ENCODE measurements around the gene ISCA1.
"Not testable (repeated sequence)": the region's sequence is repeated elsewhere in the genome, so short reads cannot be mapped to it uniquely, and the experiment has no call there.

Gene ISCA1

GRCh38 chr9:86303316-86303975 is 21.1 kb upstream of the ISCA1 start:
- no peak overlapping the region for H3K4me2 ChIP-seq (ENCODE audit: low read length)
- no peaks in the 10 kb centered on the region for H3K36me3 ChIP-seq (ENCODE audit: control insufficient read depth, insufficient read depth, low read length)
- H2AFZ ChIP-seq = no peak overlapping the region
- H3K9ac ChIP-seq = no peak overlapping the region
- H3K27ac ChIP-seq = no peak overlapping the region
- TF ChIP-seq CTCF (IDR thresholded peaks at IDR 0.05) = no peak
- H3K4me3 ChIP-seq (ENCODE audit: low read depth, low read length) = no peak overlapping the region
- H3K79me2 ChIP-seq = no peaks in the 10 kb centered on the region
- no peaks in the 10 kb centered on the region for H3K9me3 ChIP-seq (ENCODE audit: control insufficient read depth, low read length)
- H3K27me3 ChIP-seq (ENCODE audit: control insufficient read depth, insufficient read depth, low read length) = no peaks in the 10 kb centered on the region
- peaks cover 14% of the 10 kb centered on the region for H3K4me1 ChIP-seq

GRCh38 chr9:86301686-86302085 is 19.3 kb upstream of the ISCA1 start:
- H3K9ac ChIP-seq = no peak overlapping the region
- H3K27ac ChIP-seq = peak overlapping the region; percentile 11
- no peaks in the 10 kb centered on the region for H3K9me3 ChIP-seq (ENCODE audit: control insufficient read depth, low read length)
- no peak overlapping the region for H3K4me2 ChIP-seq (ENCODE audit: low read length)
- no peak for TF ChIP-seq CTCF (IDR thresholded peaks at IDR 0.05)
- H3K36me3 ChIP-seq (ENCODE audit: control insufficient read depth, insufficient read depth, low read length) = no peaks in the 10 kb centered on the region
- peaks cover 18% of the 10 kb centered on the region for H3K4me1 ChIP-seq
- H3K27me3 ChIP-seq (ENCODE audit: control insufficient read depth, insufficient read depth, low read length) = no peaks in the 10 kb centered on the region
- H2AFZ ChIP-seq = no peak overlapping the region
- no peak overlapping the region for H3K4me3 ChIP-seq (ENCODE audit: low read depth, low read length)
- no peaks in the 10 kb centered on the region for H3K79me2 ChIP-seq

GRCh38 chr9:86300701-86301100 is 18.4 kb upstream of the ISCA1 start:
- no peak overlapping the region for H3K4me3 ChIP-seq (ENCODE audit: low read depth, low read length)
- peaks cover 18% of the 10 kb centered on the region for H3K4me1 ChIP-seq

GRCh38 chr9:86298873-86299272 is 16.5 kb upstream of the ISCA1 start:
- Histone ChIP-seq H3K27me3 (ENCODE audit: control insufficient read depth, insufficient read depth, low read length) (no peaks in the 10 kb centered on the region), H3K9me3 (ENCODE audit: control insufficient read depth, low read length) (no peaks in the 10 kb centered on the region), H3K4me1 (peaks cover 13% of the 10 kb centered on the region), H3K27ac (peak overlapping the region; percentile 58), H3K79me2 (no peaks in the 10 kb centered on the region), H3K4me3 (ENCODE audit: low read depth, low read length) (peak overlapping the region; percentile 33), H3K4me2 (ENCODE audit: low read length) (peak overlapping the region; percentile 37), H3K9ac (no peak overlapping the region), H3K36me3 (ENCODE audit: control insufficient read depth, insufficient read depth, low read length) (no peaks in the 10 kb centered on the region), H2AFZ (peak overlapping the region; percentile 48)
- no peak for TF ChIP-seq CTCF (IDR thresholded peaks at IDR 0.05)

More at GRCh38 chr9:86300701-86301100, 18.4 kb upstream of the ISCA1 start:
- TF ChIP-seq CTCF (IDR thresholded peaks at IDR 0.05) = no peak
- Histone ChIP-seq H3K79me2 (no peaks in the 10 kb centered on the region), H3K27me3 (ENCODE audit: control insufficient read depth, insufficient read depth, low read length) (no peaks in the 10 kb centered on the region), H3K27ac (peak overlapping the region; percentile 11), H3K4me2 (ENCODE audit: low read length) (no peak overlapping the region), H3K9ac (no peak overlapping the region), H3K9me3 (ENCODE audit: control insufficient read depth, low read length) (no peaks in the 10 kb centered on the region), H3K36me3 (ENCODE audit: control insufficient read depth, insufficient read depth, low read length) (no peaks in the 10 kb centered on the region), H2AFZ (no peak overlapping the region)

GRCh38 chr9:86290341-86290740 is 8.0 kb upstream of the ISCA1 start:
- H3K4me1 ChIP-seq; H3K9me3 ChIP-seq (ENCODE audit: control insufficient read depth, low read length); H3K4me2 ChIP-seq (ENCODE audit: low read length); H3K9ac ChIP-seq; H3K79me2 ChIP-seq; H3K36me3 ChIP-seq (ENCODE audit: control insufficient read depth, insufficient read depth, low read length); H2AFZ ChIP-seq; H3K27ac ChIP-seq; H3K4me3 ChIP-seq (ENCODE audit: low read depth, low read length); H3K27me3 ChIP-seq (ENCODE audit: control insufficient read depth, insufficient read depth, low read length): not testable (repeated sequence)

All from parathyroid adenoma (tissue), 2 donors.